GM23248 (cell line): ENCODE data around the gene VIM. TPM values are rescaled to one million over a fixed set of nuclear protein-coding genes. Genes with fewer than 3 reads are reported as not detected.
A peak's percentile ranks its signal among the peaks of the same experiment; 100 is the strongest.

Experiments
- DNase-seq: peaks from one replicate; pipeline ENCODE4 v3.0.0-alpha.2; 2015
- H2AFZ ChIP-seq: fragments of 200-600 bp; sonication (generic); 2 replicates; pipeline ENCODE4 v1.6.1; 2016; ENCODE audit warnings: antibody characterized with exemption
- H3F3A ChIP-seq: fragments of 200-600 bp; sonication (generic); 2 replicates; pipeline ENCODE4 v1.6.1; 2016; ENCODE audit warnings: mild to moderate bottlenecking, antibody characterized with exemption, mixed run types; ENCODE audit not compliant: insufficient read depth
- H3K27ac ChIP-seq: fragments of 200-600 bp; sonication (generic); 2 replicates; pipeline ENCODE4 v1.5.1; 2016; ENCODE audit warnings: mild to moderate bottlenecking
- H3K27me3 ChIP-seq: fragments of 200-600 bp; sonication (generic); replicated peaks from 2 replicates; pipeline ENCODE4 v1.6.1; 2016; ENCODE audit warnings: mild to moderate bottlenecking; ENCODE audit not compliant: insufficient read depth
- H3K36me3 ChIP-seq: fragments of 200-600 bp; sonication (generic); 2 replicates; pipeline ENCODE4 v1.6.1; 2016; ENCODE audit warnings: low read depth, mild to moderate bottlenecking
- H3K4me1 ChIP-seq: fragments of 200-600 bp; sonication (generic); 2 replicates; pipeline ENCODE4 v1.6.1; 2016; ENCODE audit warnings: mild to moderate bottlenecking; ENCODE audit not compliant: insufficient read depth
- H3K4me2 ChIP-seq: fragments of 200-600 bp; sonication (generic); one replicate; pipeline ENCODE4 v1.6.1; 2016; ENCODE audit warnings: mild to moderate bottlenecking; ENCODE audit not compliant: unreplicated experiment
- H3K4me3 ChIP-seq: fragments of 200-600 bp; sonication (generic); 2 replicates; pipeline ENCODE4 v1.5.1; 2016; ENCODE audit warnings: mild to moderate bottlenecking
- H3K79me2 ChIP-seq: fragments of 200-600 bp; sonication (generic); 2 replicates; pipeline ENCODE4 v1.6.1; 2016; ENCODE audit warnings: mild to moderate bottlenecking; ENCODE audit not compliant: insufficient read depth
- H3K9ac ChIP-seq: fragments of 200-600 bp; sonication (generic); 2 replicates; pipeline ENCODE4 v1.6.1; 2016; ENCODE audit warnings: mild to moderate bottlenecking
- H3K9me2 ChIP-seq: fragments of 200-600 bp; sonication (generic); 2 replicates; pipeline ENCODE4 v1.6.1; 2016; ENCODE audit warnings: mixed run types, mild to moderate bottlenecking, moderate library complexity; ENCODE audit not compliant: insufficient read depth
- H3K9me3 ChIP-seq: fragments of 200-600 bp; sonication (generic); one replicate; pipeline ENCODE4 v1.6.1; 2017; ENCODE audit warnings: low read depth
- H4K20me1 ChIP-seq: fragments of 200-600 bp; sonication (generic); 2 replicates; pipeline ENCODE4 v1.6.0; 2016; ENCODE audit not compliant: insufficient read depth
- EZH2 ChIP-seq: fragments of 200-600 bp; sonication (generic); IDR thresholded peaks from 2 replicates; pipeline ENCODE4 v1.6.1; 2018; ENCODE audit warnings: antibody characterized with exemption, mild to moderate bottlenecking; ENCODE audit not compliant: insufficient read depth, poor library complexity, severe bottlenecking
- EZH2phosphoT487 ChIP-seq: fragments of 200-600 bp; sonication (generic); IDR thresholded peaks from 2 replicates; pipeline ENCODE4 v1.6.1; 2018; ENCODE audit warnings: antibody characterized with exemption, moderate library complexity, mild to moderate bottlenecking, low read depth; ENCODE audit not compliant: insufficient read depth
- whole genome bisulfite sequencing, 2 experiments: methylation state at CpG; one replicate each; pipeline ENCODE4 v1.1.6; 2015 to 2017; ENCODE audit warnings: low lambda C conversion rate in 2 of 2, low coverage in 1 of 2; ENCODE audit errors: missing lambda C conversion rate in 2 of 2; 5-methylcytosine and 5-hydroxymethylcytosine counted together
- in situ Hi-C: fragments of 300-500 bp; cut with MboI; formaldehyde crosslinking; loops from 2 replicates; pipeline ENCODE4 v1.15.0; 2020
- polyA plus RNA-seq: library from polyadenylated mRNA; unstranded; fragments of >200 nt; fragmentation: Nextera tagmentation; extraction: Ambion mirVana; gene quantifications from 2 replicates; pipeline ENCODE4 v1.2.1, GENCODE V29; 2016
- total RNA-seq: library from RNA; depleted of rRNA; stranded (reverse); fragments of >200 nt; shearing (Covaris generic); gene quantifications from 2 replicates; pipeline ENCODE4 v1.2.3, GENCODE V29; 2014; rRNA removed

VIM gene
- total RNA-seq = 10,031 and 10,466 TPM in 2 replicates
- 3,784 and 3,823 TPM in 2 replicates for polyA plus RNA-seq

- peak; percentile 100 for DNase-seq
- Histone ChIP-seq H3K79me2 (peaks cover 71% of the 10 kb centered on the region), H3K27me3 (no peaks in the 10 kb centered on the region), H3K9me3 (no peaks in the 10 kb centered on the region), H3K36me3 (peaks cover 41% of the 10 kb centered on the region), H3F3A (peaks cover 52% of the 10 kb centered on the region), H3K27ac (peak within 1 kb of the TSS; percentile 100), H3K4me3 (peak within 1 kb of the TSS; percentile 86), H4K20me1 (peaks cover 23% of the 10 kb centered on the region), H3K9ac (peak within 1 kb of the TSS; percentile 99), H3K9me2 (no peaks in the 10 kb centered on the region), H3K4me1 (peaks cover 19% of the 10 kb centered on the region), H2AFZ (peak within 1 kb of the TSS; percentile 50), H3K4me2 (peak within 1 kb of the TSS; percentile 95)
- in situ Hi-C loops = no loop called here
- TF ChIP-seq EZH2 (no peak), EZH2phosphoT487 (no peak)
- WGBS, 2 experiments = 0 to 1% methylated on average over 67 to 77 of the region's 77 CpGs
Observed at GRCh38 chr10:17228091-17229015, at the start of gene VIM. VIM (plus strand) TSS chr10:17228241; CDS start chr10:17229423, 1,182 bp downstream.

- Histone ChIP-seq H3K27ac (no peak overlapping the region), H3K4me3 (no peak overlapping the region), H3F3A (no peaks in the 10 kb centered on the region), H3K4me2 (peak overlapping the region; percentile 42), H4K20me1 (no peaks in the 10 kb centered on the region), H3K79me2 (no peaks in the 10 kb centered on the region), H3K27me3 (no peaks in the 10 kb centered on the region), H2AFZ (no peak overlapping the region), H3K9me3 (no peaks in the 10 kb centered on the region), H3K9ac (no peak overlapping the region), H3K36me3 (no peaks in the 10 kb centered on the region), H3K9me2 (no peaks in the 10 kb centered on the region), H3K4me1 (peaks cover 26% of the 10 kb centered on the region)
- 44 to 45% methylated on average over 3 of the region's 3 CpGs for WGBS, 2 experiments
- peak; percentile 58 for DNase-seq
- in situ Hi-C loops = no loop called here
- TF ChIP-seq EZH2 (no peak), EZH2phosphoT487 (no peak)
Observed at GRCh38 chr10:17179002-17179401, 49.0 kb upstream of the VIM start.

- Histone ChIP-seq H3K36me3 (no peaks in the 10 kb centered on the region), H3F3A (no peaks in the 10 kb centered on the region), H3K4me3 (no peak overlapping the region), H3K27me3 (no peaks in the 10 kb centered on the region), H2AFZ (no peak overlapping the region), H3K79me2 (no peaks in the 10 kb centered on the region), H3K9ac (no peak overlapping the region), H3K9me2 (no peaks in the 10 kb centered on the region), H3K27ac (no peak overlapping the region), H3K4me2 (no peak overlapping the region), H3K9me3 (no peaks in the 10 kb centered on the region), H3K4me1 (peaks cover 8% of the 10 kb centered on the region; the same call in 1 of the 2 replicates), H4K20me1 (no peaks in the 10 kb centered on the region)
- TF ChIP-seq EZH2 = no peak
- TF ChIP-seq EZH2phosphoT487 = no peak
- in situ Hi-C loops = no loop called here
- no peak for DNase-seq
- WGBS, 2 experiments = 77 to 85% methylated on average over 5 of the region's 5 CpGs
Observed at GRCh38 chr10:17181110-17181509, 46.9 kb upstream of the VIM start.

- in situ Hi-C loops = no loop called here
Observed at GRCh38 chr10:17181751-17182150, 46.3 kb upstream of the VIM start.

More at GRCh38 chr10:17181751-17182150, 46.3 kb upstream of the VIM start:
- Histone ChIP-seq H3K79me2 (no peaks in the 10 kb centered on the region), H3K36me3 (no peaks in the 10 kb centered on the region), H3K27ac (no peak overlapping the region), H3K27me3 (no peaks in the 10 kb centered on the region), H3K9me2 (no peaks in the 10 kb centered on the region), H4K20me1 (no peaks in the 10 kb centered on the region), H3F3A (no peaks in the 10 kb centered on the region), H3K4me3 (no peak overlapping the region), H3K4me1 (peaks cover 8% of the 10 kb centered on the region; the same call in 1 of the 2 replicates), H3K9me3 (no peaks in the 10 kb centered on the region), H3K9ac (no peak overlapping the region), H3K4me2 (no peak overlapping the region), H2AFZ (no peak overlapping the region)
- WGBS, 2 experiments = 92 to 96% methylated on average over 3 of the region's 3 CpGs
- TF ChIP-seq EZH2 = no peak
- TF ChIP-seq EZH2phosphoT487 = no peak
- DNase-seq = no peak
